HG03103 (cell line): Measurements from ENCODE around the gene KCNC1.

Source experiments
- ATAC-seq: cut with Tn5 transposase; IDR thresholded peaks from one replicate; pipeline ENCODE4 v1.9.1; 2021; ENCODE audit warnings: low read depth; ENCODE audit not compliant: unreplicated experiment

Gene KCNC1

GRCh38 chr11:17714356-17714854 lies 20.2 kb upstream of the KCNC1 start:
- ATAC-seq = no peak

- no peak for ATAC-seq
Observed at GRCh38 chr11:17714870-17715269, 19.7 kb upstream of the KCNC1 start.

DNA sequence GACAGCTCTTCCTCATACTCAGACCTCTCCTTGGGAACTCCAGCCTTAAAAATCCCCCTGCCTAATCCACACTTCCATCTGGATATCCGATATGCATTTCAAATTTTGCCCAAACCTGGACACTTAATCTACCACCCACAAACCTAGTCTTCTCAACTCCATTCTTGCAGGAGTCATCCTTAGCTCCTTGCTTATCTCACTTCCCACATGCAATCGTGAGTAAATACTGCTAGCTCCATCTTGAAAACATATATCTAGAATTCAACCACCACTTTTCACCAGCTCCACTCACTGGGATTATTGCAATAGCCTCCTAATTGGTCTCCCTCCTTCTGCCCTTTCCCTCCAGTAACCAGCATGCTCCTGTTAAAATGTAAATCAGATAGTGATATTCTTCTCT lies 17.8 kb upstream of the KCNC1 start:
- no peak for ATAC-seq

DNA sequence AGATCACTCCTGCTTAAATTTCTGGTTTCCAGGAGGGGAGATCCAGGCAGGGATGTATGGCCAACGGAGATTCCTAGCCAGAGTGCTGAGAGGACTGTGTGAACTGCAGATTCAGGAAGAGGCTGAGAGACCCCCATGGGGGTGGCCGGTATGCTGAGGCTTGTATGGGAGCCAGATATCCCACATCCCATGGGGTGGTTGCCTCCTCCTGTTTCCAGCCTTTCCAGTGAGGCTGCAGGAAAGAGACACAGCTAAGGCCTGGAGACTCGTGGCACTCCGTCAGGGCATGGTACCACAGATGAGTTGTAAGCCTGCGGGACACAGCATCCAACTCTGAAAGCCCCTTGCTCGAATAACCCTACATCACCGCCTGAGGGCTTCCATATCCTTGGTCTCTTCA lies 16.6 kb upstream of the KCNC1 start:
- no peak for ATAC-seq

GRCh38 chr11:17718510-17718962 lies 16.0 kb upstream of the KCNC1 start:
- ATAC-seq = no peak

- ATAC-seq = no peak
Observed at GRCh38 chr11:17719028-17719937, 15.3 kb upstream of the KCNC1 start, which contains the start of gene MYOD1. MYOD1 (plus strand) TSS chr11:17719571; CDS start chr11:17719783, 212 bp downstream.

GRCh38 chr11:17719938-17720795 lies 14.4 kb upstream of the KCNC1 start:
- ATAC-seq = no peak

- no peak for ATAC-seq
Observed at GRCh38 chr11:17720796-17721171, 13.8 kb upstream of the KCNC1 start.

GRCh38 chr11:17721242-17721999 lies 13.2 kb upstream of the KCNC1 start:
- ATAC-seq = no peak

GRCh38 chr11:17722000-17722643 lies 12.5 kb upstream of the KCNC1 start:
- no peak for ATAC-seq

GRCh38 chr11:17724020-17724908 lies 10.3 kb upstream of the KCNC1 start:
- ATAC-seq = no peak

- no peak for ATAC-seq
Observed at GRCh38 chr11:17725174-17725573, 9.4 kb upstream of the KCNC1 start.

DNA sequence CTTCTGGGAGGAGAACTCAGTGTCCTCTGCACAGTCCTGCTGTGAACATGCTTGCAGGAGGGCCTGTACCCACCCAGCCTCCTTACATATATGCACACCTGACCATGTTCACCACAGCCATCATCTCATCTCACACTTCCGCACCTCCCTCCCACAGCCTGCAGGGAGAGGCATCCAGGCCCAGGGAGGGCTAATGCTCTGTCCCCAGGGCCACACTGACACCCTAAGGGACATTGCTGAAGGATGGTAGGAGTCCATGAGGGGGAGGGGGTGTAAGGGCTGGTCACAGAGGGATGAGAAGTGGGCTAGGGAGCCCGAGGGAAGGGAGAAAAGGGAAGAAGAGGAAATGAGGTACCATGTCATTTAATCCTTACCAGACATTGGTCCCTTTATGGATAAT lies 4.4 kb upstream of the KCNC1 start:
- ATAC-seq = no peak

GRCh38 chr11:17730608-17731462 lies 3.7 kb upstream of the KCNC1 start:
- ATAC-seq = peak; percentile 64

GRCh38 chr11:17733261-17733660 lies 1.3 kb upstream of the KCNC1 start:
- ATAC-seq = no peak

DNA sequence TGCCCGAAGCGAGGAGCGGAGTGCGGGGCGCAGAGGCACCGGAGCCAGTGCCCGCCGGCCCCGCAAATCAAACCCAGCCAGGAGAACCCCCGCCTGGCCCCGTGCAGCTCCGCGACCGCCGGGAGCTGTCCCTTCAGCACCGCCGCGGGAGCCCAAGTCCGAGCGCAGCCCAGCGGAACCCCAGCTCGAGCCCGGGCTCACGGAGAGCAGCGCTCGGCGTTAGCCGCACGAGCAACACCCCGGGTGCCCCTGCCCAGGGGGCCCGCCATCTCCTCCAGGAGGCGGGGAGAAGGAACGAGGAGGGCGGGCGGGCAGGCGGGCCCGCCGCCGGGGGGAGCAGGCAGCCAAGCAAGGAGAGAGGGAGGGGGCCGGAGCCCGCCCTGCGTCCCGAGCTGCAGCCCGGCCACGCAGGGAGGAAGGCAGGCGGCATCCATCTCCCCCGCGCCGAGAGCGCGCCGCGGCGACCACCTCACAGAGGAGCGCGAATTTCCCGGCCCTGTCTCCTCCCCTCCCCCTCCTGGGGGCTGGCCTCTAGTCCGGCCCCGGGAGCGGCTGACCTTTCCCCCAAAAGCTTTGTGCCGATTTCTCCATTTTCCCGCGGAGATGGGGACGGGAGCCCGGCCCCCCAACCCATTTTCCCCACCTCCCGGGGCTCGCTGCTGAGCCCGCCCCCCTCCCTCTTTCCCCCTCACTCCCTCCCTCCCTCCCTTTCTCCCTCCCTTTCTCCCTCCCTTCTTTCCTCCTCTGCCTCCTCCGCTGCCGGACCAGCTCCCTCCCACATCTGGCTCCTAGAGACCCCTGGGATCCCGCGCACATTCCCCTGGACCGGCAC lies 621 bp downstream of the KCNC1 start:
- no peak for ATAC-seq
